PC-3 (cell line): Measurements from ENCODE around the gene SGCD.

Experiments used
- EZH2 ChIP-seq: fragments of 300-600 bp; sonication (generic); IDR thresholded peaks from one replicate; pipeline ENCODE4 v1.6.1; 2017; ENCODE audit warnings: antibody characterized with exemption, mild to moderate bottlenecking, low read length; ENCODE audit not compliant: unreplicated experiment
- TF ChIP-seq, protein P1 (sequence below): fragments of 300-600 bp; sonication (generic); conservative IDR thresholded peaks from 2 replicates; pipeline ENCODE4 v1.5.1; 2017; ENCODE audit warnings: antibody characterized with exemption, low read depth, mild to moderate bottlenecking, low read length

GRCh38 chr5:156379206-156379605 is 52.2 kb downstream of the SGCD start:
- TF ChIP-seq, protein P1, sequence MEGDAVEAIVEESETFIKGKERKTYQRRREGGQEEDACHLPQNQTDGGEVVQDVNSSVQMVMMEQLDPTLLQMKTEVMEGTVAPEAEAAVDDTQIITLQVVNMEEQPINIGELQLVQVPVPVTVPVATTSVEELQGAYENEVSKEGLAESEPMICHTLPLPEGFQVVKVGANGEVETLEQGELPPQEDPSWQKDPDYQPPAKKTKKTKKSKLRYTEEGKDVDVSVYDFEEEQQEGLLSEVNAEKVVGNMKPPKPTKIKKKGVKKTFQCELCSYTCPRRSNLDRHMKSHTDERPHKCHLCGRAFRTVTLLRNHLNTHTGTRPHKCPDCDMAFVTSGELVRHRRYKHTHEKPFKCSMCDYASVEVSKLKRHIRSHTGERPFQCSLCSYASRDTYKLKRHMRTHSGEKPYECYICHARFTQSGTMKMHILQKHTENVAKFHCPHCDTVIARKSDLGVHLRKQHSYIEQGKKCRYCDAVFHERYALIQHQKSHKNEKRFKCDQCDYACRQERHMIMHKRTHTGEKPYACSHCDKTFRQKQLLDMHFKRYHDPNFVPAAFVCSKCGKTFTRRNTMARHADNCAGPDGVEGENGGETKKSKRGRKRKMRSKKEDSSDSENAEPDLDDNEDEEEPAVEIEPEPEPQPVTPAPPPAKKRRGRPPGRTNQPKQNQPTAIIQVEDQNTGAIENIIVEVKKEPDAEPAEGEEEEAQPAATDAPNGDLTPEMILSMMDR, result no peak
- no peak for TF ChIP-seq EZH2
